HG03159 (cell line): ENCODE results near the gene IFI27L2.

ENCODE experiments used
- ATAC-seq: cut with Tn5 transposase; IDR thresholded peaks from one replicate; pipeline ENCODE4 v1.9.1; 2021; ENCODE audit warnings: mild to moderate bottlenecking, moderate library complexity; ENCODE audit not compliant: unreplicated experiment

The IFI27L2 gene

DNA sequence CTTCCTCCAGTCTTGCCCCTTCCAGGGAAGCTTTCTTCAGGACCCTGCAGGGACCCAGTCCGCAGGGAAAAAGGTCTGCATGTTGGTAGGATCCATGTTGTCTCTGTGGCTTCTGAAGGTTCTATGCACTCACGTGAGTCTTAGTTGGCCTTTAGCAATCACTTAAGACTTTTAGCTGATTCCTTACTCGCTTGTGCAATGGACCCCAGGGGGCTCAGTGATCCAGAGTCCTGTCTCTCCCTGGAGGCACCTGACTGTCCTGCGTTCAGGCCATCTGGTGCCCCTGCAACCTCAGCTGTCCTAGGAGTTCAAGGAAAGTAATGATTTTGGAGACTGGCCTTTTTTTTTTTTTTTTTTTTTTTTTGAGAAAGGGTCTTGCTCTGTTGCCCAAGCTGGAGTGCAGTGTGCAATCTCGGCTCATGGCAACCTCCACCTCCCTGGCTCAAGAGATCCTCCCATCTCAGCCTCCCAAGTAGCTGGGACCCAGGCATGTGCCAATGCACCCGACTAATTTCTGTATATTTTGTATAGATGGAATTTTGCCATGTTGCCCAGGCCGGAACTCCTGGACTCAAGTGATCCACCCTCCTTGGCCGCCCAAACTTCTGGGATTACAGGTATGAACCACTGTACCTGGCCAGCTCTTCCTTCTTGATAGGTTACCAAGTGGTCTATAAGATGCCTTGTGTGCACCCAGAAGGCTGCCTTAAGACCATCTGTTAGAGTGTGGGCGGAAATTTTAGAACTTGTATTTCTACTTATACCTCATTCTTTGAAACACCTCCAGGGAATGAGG is 4.6 kb downstream of the IFI27L2 start:
- no peak for ATAC-seq

DNA sequence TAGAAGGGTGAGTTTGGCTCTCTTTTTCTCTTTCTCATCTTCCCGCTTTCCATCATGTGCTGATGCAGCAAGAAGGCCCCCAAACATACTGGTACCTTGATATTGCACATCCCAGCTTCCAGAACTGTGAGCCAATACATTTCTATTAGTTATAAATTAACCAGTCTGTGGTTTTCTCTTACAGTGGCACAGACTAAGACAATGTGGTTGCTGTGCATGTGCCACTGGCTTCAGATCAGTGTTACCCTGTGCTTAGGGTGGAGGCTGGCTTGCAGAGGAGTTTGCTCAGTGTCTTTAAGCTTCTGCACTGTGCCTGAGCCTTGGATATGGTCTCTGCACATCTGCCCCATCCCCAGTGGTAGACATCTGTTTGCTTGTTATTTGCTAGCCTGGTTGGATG is 5.5 kb downstream of the IFI27L2 start:
- no peak for ATAC-seq

GRCh38 chr14:94123296-94123695 is 6.1 kb downstream of the IFI27L2 start:
- no peak for ATAC-seq

DNA sequence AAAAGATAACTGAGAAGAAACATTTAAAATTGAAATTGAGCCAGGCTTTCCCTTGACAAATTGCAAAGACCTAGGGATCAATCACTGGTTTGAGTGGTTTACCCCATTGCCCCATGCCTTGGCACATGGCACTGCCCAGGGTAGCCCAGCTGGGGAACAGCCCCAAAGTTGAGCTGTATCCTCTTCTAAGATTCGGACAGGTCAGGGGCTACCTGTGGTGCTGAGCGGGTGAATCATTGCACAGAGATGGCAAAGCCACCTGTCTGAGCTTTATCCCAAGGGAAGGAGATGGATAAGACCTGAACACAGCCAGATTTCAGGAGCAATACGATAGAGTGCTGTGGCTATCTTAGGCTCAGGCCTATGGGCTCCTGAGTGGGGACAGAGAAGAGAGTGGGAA is 7.0 kb downstream of the IFI27L2 start:
- ATAC-seq, result no peak

DNA sequence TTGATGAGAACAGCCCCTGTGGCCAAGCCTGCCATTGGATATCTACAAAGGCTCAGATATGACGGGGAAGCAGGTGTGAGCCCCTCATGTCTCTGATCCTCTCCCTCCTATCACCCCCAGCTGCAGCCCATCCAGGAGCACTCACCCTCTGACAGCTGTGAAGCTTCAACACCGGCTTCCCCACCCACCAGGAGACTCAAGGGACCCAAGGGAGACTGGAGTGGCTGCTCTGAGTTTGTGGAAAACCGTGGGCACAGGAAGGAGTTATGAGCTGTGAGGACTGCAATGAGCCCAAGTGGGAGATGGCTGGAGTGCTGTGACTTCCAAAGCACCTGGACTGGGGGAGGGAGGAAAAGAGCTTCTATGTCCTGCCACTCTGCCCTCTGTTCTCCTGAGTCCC is 7.9 kb downstream of the IFI27L2 start:
- ATAC-seq, result no peak

- ATAC-seq, result no peak
These were observed 8.6 kb downstream of the IFI27L2 start for GRCh38 chr14:94120667-94121340.

DNA sequence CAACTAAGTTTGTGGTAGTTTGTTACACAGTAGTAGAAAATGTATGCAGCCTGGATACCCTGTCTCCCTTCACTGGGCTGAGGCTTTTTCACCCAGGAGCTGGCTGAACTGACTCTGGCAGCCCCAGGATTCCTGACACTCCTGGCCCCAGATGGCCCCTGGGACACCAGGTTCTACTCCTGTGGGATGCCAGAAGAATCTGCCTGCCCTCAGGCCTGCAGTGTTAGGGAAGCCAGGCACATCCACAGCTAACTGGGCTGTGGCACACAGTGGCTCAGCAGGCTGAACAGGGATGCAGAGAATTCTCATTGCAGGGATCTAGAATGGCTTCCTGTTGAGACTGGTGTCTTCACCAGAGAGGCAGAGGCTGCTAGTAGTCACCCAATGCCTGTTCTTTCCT is 10.3 kb downstream of the IFI27L2 start:
- ATAC-seq, result no peak

DNA sequence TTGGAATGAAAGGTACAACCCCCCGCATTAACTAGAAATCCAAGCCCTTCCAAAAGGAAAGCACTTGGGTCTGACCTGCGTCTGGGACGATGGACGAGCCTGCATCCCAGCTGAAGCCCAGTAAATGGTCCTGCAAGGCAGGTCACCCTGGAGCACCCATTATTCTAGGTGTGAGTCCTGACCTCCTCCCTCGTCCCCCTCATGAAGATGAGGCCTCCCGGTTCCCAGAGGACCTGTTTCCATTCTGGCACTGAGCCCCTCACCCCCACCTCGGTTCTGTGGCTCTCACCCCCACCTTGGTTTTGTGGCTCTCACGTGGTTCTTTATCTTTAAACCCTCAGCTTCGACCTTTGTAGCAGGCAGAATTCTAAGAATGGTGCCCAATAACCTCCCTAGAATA is 11.5 kb downstream of the IFI27L2 start:
- no peak for ATAC-seq

DNA sequence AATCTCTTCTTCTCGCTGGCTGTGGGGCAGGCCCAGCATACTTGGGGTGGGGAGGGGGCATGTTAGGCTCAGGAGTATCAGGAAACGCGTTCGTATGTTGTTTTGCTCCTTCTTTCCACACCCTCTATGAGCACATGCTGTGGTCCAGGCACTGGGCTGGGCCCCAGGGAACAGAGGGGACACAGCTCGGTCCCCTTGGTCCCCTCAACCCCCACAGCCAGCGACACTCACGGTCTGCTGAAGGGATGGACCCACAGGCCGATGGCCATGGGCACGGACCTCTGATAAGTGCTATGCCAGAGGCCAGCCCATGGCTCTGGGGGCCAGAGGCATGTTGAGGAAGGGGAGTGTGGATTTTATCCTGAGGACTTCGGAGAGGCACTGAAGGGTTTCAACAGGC is 12.7 kb downstream of the IFI27L2 start:
- no peak for ATAC-seq

GRCh38 chr14:94115631-94116030 is 13.8 kb downstream of the IFI27L2 start:
- ATAC-seq, result no peak

DNA sequence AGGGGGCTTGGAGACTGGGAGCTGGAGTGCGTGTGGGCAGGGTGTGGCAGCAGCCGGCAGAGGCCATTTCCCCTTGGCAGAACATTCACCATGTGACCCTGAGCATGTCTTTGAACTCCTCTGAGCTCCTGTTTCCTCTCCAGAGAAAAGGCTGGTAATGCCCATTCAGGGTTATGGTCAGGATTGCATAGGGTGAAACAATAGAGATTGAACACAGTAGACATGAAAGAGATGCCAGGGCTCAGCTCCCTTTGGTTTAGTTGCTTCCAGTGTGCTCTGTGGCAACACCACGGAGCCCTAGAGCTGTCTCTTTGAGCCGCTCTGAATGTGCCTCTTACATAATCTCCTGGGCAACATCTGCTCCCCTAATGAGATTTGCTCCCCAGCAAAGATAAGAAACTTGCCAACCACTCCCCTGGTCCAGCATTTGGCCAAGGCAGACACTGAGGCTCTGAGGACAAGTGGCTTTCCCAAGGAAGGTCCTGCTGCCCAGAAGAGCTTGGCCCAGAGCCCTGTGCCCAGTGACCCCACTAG is 14.3 kb downstream of the IFI27L2 start:
- no peak for ATAC-seq

DNA sequence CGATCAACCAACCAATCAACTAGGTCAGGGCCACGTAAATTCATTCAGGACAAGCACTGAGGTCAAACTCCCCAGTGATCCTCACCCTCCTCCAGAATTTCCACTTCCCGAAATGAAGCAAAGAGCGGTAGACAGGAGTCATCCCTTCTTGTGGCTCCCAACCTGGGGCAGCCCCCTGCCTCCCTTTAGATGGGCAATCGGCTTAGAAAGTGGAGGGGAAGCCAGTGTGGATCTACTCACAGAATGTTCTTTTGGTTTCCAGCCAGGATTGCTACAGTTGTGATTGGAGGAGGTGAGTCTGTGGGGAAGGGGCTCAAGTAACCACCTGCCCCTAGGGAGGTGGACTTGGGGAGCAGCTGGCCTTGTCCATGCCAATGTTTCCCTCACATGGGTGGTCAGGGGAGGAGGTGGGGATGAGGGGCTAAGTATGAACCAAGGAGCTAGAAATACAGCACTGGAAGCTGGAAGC is 14.8 kb downstream of the IFI27L2 start:
- ATAC-seq, result no peak

- ATAC-seq, result no peak
These were observed 15.4 kb downstream of the IFI27L2 start for GRCh38 chr14:94113908-94114588.

GRCh38 chr14:94113490-94113889 is 15.9 kb downstream of the IFI27L2 start:
- no peak for ATAC-seq

- no peak for ATAC-seq
These were observed 16.3 kb downstream of the IFI27L2 start for GRCh38 chr14:94113073-94113472.

GRCh38 chr14:94112513-94113063 is 16.8 kb downstream of the IFI27L2 start:
- no peak for ATAC-seq

DNA sequence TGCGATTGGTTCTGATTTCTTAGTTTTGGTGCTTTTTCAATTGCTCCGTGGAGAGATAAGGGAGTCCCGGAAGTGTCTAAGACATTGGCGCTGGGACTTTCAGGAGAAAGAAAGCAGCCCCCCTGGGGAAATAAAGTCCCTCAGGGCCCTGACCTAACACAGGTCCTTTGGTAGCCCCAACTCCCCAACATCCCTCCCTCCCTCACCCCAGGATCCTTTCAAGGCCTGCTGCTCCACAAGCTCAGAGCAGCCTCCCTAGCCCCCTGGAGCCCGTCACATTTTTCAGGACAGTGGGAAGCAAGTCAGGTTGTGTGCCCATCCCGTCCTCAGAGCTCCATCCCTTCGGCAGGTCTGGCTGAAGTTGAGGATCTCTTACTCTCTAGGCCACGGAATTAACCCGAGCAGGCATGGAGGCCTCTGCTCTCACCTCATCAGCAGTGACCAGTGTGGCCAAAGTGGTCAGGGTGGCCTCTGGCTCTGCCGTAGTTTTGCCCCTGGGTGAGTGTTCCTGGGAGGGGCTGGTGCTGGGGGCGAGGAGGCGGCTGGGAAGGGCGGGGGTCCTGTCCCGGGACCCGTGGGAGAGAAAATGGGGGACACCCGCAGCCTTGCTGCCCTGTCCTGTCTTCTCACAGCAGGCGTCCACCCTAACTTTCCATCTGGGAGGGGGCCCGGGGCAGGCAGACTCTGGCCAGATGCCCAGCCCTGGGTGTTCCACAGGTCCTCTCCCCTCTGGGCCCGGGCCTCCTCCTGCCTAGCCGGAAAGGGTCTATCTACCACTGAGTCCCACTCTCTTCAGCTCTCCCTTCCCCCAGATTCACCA is 17.9 kb downstream of the IFI27L2 start:
- no peak for ATAC-seq

DNA sequence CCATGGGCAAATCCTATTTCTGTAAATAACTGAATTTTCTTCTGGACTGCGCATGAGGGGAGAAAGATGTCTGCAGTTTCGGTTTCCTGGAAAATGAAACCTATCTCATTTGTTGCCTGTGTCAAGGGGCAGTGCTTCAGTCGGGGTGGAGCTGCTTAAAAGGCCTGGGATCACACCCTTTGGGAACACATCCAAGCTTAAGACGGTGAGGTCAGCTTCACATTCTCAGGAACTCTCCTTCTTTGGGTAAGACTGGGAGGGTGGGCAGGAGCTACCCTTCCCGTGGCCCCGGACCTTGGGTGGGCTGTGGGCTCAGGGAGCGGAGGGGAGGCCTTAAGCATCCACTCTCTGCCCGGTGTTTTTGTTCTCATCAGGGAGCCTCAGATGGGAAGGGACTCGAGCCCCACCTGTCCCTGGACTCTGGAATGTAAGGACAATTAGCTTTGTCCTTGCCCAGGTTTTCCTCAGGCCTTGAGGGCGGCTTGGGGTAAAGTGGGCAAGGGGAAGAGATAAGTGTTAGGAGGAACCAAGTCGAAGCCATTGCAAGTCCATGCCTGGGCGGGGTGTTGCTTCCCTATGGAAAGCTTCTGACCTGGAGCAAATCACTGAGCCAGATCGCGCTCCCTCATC is 18.7 kb downstream of the IFI27L2 start, which contains the start of gene IFI27:
Gene IFI27, plus strand, starts transcription at position 185 of the 630 bp plus-strand sequence.
- no peak for ATAC-seq

GRCh38 chr14:94109915-94110250 is 19.5 kb downstream of the IFI27L2 start:
- no peak for ATAC-seq

DNA sequence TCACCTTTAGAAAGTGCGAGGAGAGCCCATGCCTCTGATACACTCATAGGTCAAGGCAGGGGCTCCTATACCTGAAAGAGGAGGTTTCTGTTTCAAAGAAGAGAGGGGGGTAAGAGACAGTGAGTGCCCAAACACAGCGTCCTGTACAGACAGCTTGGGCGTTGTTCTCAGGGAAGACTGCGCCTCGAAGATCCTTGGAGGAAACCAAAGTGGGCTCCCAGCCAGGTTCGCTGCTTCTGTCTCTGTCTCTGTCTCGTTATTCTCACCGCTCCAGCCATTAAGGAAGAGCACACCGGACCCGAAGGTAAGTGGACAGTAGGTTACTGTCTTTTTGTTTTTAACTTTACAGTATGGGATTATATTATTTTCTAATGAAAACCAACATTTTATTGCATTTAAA is 24.7 kb downstream of the IFI27L2 start:
- no peak for ATAC-seq
